HCT116 (cell line): Measurements from ENCODE around the gene NPB. TPM values are rescaled to one million over a fixed set of nuclear protein-coding genes. Genes with fewer than 3 reads are reported as not detected.

Source experiments
- ATAC-seq: fragments of 200-7000 bp; cut with Tn5 transposase; 2 replicates; pipeline ENCODE4 v1.9.1; 2020; ENCODE audit warnings: mild to moderate bottlenecking, moderate library complexity
- BruUV-seq: library from RNA; stranded (reverse); fragments of 400-500 nt; replicated peaks from 2 replicates; lab custom pipeline; 2021; lab: Mats Ljungman, UMichigan
- CTCF ChIA-PET: fragments of 300-600 bp; sonication (Branson Sonifier 250); formaldehyde crosslinking; loops from one replicate; lab custom pipeline; 2021; ENCODE audit warnings: antibody characterized with exemption; lab: Charles Lee
- POLR2A ChIA-PET: fragments of 300-600, 350-600 bp; sonication (Branson Sonifier 250); formaldehyde crosslinking; loops from one replicate; lab custom pipeline; 2021; ENCODE audit warnings: antibody characterized with exemption; lab: Charles Lee
- RAD21 ChIA-PET, 2 experiments: fragments of 300-600 bp; sonication (Branson Sonifier 250); formaldehyde crosslinking; loops; one replicate each; lab custom pipeline; 2023; ENCODE audit warnings: low total read pairs in 2 of 2; ENCODE audit not compliant: uncharacterized antibody in 2 of 2, unreplicated experiment in 2 of 2, low non-redundant PET in 1 of 2; lab: Charles Lee
- DNase-seq: peaks from one replicate; pipeline ENCODE4 v3.0.0-alpha.2; 2010; ENCODE audit warnings: low read depth, low spot score
- H2AFZ ChIP-seq: fragments of 200-600 bp; shearing (Covaris generic), sonication (generic); 2 replicates; pipeline ENCODE4 v1.6.1; 2017; ENCODE audit warnings: low read depth, mixed run types, mixed read lengths, antibody characterized with exemption, low read length; ENCODE audit not compliant: poor library complexity, severe bottlenecking
- H3K27ac ChIP-seq: 2 replicates; pipeline ENCODE4 v1.5.1; 2012; ENCODE audit warnings: low read depth, low read length
- H3K27me3 ChIP-seq: fragments of 200-600 bp; sonication (generic); 2 replicates; pipeline ENCODE4 v1.6.1; 2016; ENCODE audit warnings: mixed run types, low read length, mixed read lengths; ENCODE audit not compliant: insufficient read depth
- H3K36me3 ChIP-seq, 2 experiments: fragments of 200-500 bp in 1 of 2; fragments of 200-600 bp in 1 of 2; sonication (Bioruptor generic) in 1 of 2; sonication (generic) in 1 of 2; 2 replicates each; pipeline versions ENCODE4 v1.5.1 to v1.6.1; 2014 to 2016; ENCODE audit warnings: low read length in 2 of 2, inconsistent platforms in 1 of 2, mixed read lengths in 1 of 2, mixed run types in 1 of 2; ENCODE audit not compliant: insufficient read depth in 2 of 2, control insufficient read depth in 1 of 2
- H3K4me1 ChIP-seq, 2 experiments: fragments of 200-600 bp in 1 of 2; sonication (generic) in 1 of 2; 2 replicates each; pipeline versions ENCODE4 v1.5.1 to v1.6.1; 2012 to 2017; ENCODE audit warnings: low read length in 2 of 2, inconsistent platforms in 1 of 2, mild to moderate bottlenecking in 1 of 2, mixed read lengths in 1 of 2, mixed run types in 1 of 2, moderate library complexity in 1 of 2; ENCODE audit not compliant: insufficient read depth in 2 of 2, control insufficient read depth in 1 of 2
- H3K4me2 ChIP-seq: fragments of 200-600 bp; sonication (generic); 2 replicates; pipeline ENCODE4 v1.6.1; 2017; ENCODE audit warnings: mixed run types, low read length, mixed read lengths
- H3K4me3 ChIP-seq, 2 experiments: fragments of 200-600 bp in 1 of 2; sonication (generic) in 1 of 2; replicated peaks in 1 of 2; 2 replicates each; pipeline ENCODE4 v1.5.1; 2011 to 2016; ENCODE audit warnings: low read length in 2 of 2, control low read depth in 1 of 2, low read depth in 1 of 2, mild to moderate bottlenecking in 1 of 2, mixed read lengths in 1 of 2, mixed run types in 1 of 2
- H3K79me2 ChIP-seq: fragments of 200-600 bp; sonication (generic); 2 replicates; pipeline ENCODE4 v1.6.1; 2017; ENCODE audit warnings: mild to moderate bottlenecking, mixed run types, low read length, moderate library complexity, mixed read lengths; ENCODE audit not compliant: insufficient read depth
- H3K9ac ChIP-seq: fragments of 200-600 bp; sonication (generic); 2 replicates; pipeline ENCODE4 v1.6.1; 2016; ENCODE audit warnings: low read length, mixed read lengths
- H3K9me2 ChIP-seq: fragments of 200-600 bp; sonication (generic), shearing (Covaris generic); 2 replicates; pipeline ENCODE4 v1.6.1; 2017; ENCODE audit warnings: mixed run types, mild to moderate bottlenecking, moderate library complexity; ENCODE audit not compliant: insufficient read depth
- H3K9me3 ChIP-seq, 2 experiments: fragments of 200-500 bp in 1 of 2; fragments of 200-600 bp in 1 of 2; sonication (Bioruptor generic) in 1 of 2; sonication (generic) in 1 of 2; 2 replicates each; pipeline ENCODE4 v1.6.1; 2014 to 2017; ENCODE audit warnings: low read length in 2 of 2, mixed read lengths in 2 of 2, inconsistent platforms in 1 of 2, low read depth in 1 of 2, mild to moderate bottlenecking in 1 of 2, mixed run types in 1 of 2, moderate library complexity in 1 of 2; ENCODE audit not compliant: control insufficient read depth in 1 of 2, insufficient read depth in 1 of 2
- H4K20me1 ChIP-seq: fragments of 200-600 bp; sonication (generic), shearing (Covaris generic); 2 replicates; pipeline ENCODE4 v1.6.1; 2017; ENCODE audit warnings: mixed run types, mild to moderate bottlenecking, moderate library complexity; ENCODE audit not compliant: insufficient read depth
- EGR1 ChIP-seq: IDR thresholded peaks from 2 replicates; pipeline ENCODE4 v1.6.1; 2012; ENCODE audit warnings: low read depth
- EZH2 ChIP-seq: fragments of 200-600 bp; sonication (generic); IDR thresholded peaks from 2 replicates; pipeline ENCODE4 v1.6.1; 2017; ENCODE audit warnings: antibody characterized with exemption, mixed run types
- FOSL1 ChIP-seq: IDR thresholded peaks from 2 replicates; pipeline ENCODE4 v1.6.1; 2012; ENCODE audit warnings: low read depth
- JUND ChIP-seq: IDR thresholded peaks from 2 replicates; pipeline ENCODE4 v1.6.1; 2012
- POLR2AphosphoS5 ChIP-seq: IDR thresholded peaks from 2 replicates; pipeline ENCODE4 v1.6.1; 2011; ENCODE audit warnings: mild to moderate bottlenecking, low read depth, low read length, moderate library complexity
- SIN3A ChIP-seq: IDR thresholded peaks from 2 replicates; pipeline ENCODE4 v1.6.1; 2012; ENCODE audit warnings: low read depth
- SP1 ChIP-seq: IDR thresholded peaks from 2 replicates; pipeline ENCODE4 v1.6.1; 2012; ENCODE audit warnings: low read depth
- SRF ChIP-seq: IDR thresholded peaks from 2 replicates; pipeline ENCODE4 v1.6.1; 2012; ENCODE audit warnings: low read depth
- TCF7L2 ChIP-seq: IDR thresholded peaks from 2 replicates; pipeline ENCODE4 v1.7.0; 2011; ENCODE audit warnings: borderline replicate concordance, inconsistent platforms; ENCODE audit not compliant: insufficient read depth, insufficient read length; ENCODE audit errors: extremely low read depth
- ZBTB33 ChIP-seq: IDR thresholded peaks from 2 replicates; pipeline ENCODE4 v1.6.1; 2011; ENCODE audit warnings: mild to moderate bottlenecking, low read length, moderate library complexity; ENCODE audit not compliant: insufficient replicate concordance; ENCODE audit errors: extremely low read depth
- ZFX ChIP-seq: fragments of 450-650 bp; IDR thresholded peaks from 2 replicates; pipeline ENCODE4 v1.6.1; 2017
- ZNF274 ChIP-seq: fragments of 200-500 bp; sonication (Bioruptor generic); IDR thresholded peaks from 2 replicates; pipeline ENCODE4 v1.6.1; 2014; ENCODE audit warnings: mild to moderate bottlenecking, low read depth, low read length, inconsistent platforms
- intact Hi-C: fragments of 100-400 bp; cut with micrococcal nuclease; formaldehyde crosslinking; loops from 2 replicates; pipeline ENCODE4 v1.10.0; 2022
- total RNA-seq: library from RNA; stranded (reverse); gene quantifications from one replicate; pipeline ENCODE4 v1.2.1, GENCODE V29; 2021; ENCODE audit not compliant: unreplicated experiment
- TF ChIP-seq, protein P1 (sequence below), 3 experiments: fragments of 200-600 bp in 1 of 3; sonication (generic) in 1 of 3; IDR thresholded peaks in 2 of 3; conservative IDR thresholded peaks in 1 of 3; 2 replicates each; pipeline ENCODE4 v1.5.1; 2012 to 2017; ENCODE audit warnings: low read depth in 2 of 3, low read length in 2 of 3, antibody characterized with exemption in 1 of 3, borderline replicate concordance in 1 of 3, control low read depth in 1 of 3, mild to moderate bottlenecking in 1 of 3, mixed read lengths in 1 of 3, mixed run types in 1 of 3, moderate library complexity in 1 of 3; ENCODE audit not compliant: insufficient read depth in 1 of 3
- TF ChIP-seq, protein P2 (sequence below): IDR thresholded peaks from 2 replicates; pipeline ENCODE4 v1.6.1; 2012

Gene NPB
- total RNA-seq, 1 experiment from 2014 or later: 1.2 TPM

- H3K9ac ChIP-seq: no peak overlapping the region
- ATAC-seq (peak; percentile 23), DNase-seq (no peak)
- TF ChIP-seq SRF: no peak
- no peak for TF ChIP-seq EZH2
- no peak for TF ChIP-seq POLR2AphosphoS5
- TF ChIP-seq TCF7L2: no peak
- no peak for TF ChIP-seq JUND
- TF ChIP-seq SP1: no peak
- TF ChIP-seq, protein P1, sequence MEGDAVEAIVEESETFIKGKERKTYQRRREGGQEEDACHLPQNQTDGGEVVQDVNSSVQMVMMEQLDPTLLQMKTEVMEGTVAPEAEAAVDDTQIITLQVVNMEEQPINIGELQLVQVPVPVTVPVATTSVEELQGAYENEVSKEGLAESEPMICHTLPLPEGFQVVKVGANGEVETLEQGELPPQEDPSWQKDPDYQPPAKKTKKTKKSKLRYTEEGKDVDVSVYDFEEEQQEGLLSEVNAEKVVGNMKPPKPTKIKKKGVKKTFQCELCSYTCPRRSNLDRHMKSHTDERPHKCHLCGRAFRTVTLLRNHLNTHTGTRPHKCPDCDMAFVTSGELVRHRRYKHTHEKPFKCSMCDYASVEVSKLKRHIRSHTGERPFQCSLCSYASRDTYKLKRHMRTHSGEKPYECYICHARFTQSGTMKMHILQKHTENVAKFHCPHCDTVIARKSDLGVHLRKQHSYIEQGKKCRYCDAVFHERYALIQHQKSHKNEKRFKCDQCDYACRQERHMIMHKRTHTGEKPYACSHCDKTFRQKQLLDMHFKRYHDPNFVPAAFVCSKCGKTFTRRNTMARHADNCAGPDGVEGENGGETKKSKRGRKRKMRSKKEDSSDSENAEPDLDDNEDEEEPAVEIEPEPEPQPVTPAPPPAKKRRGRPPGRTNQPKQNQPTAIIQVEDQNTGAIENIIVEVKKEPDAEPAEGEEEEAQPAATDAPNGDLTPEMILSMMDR (IDR thresholded peaks at IDR 0.05 in 2 of 3, conservative IDR thresholded peaks at IDR 0.05 in 1 of 3; ENCODE audit: borderline replicate concordance in 1 of 3, insufficient read depth in 1 of 3, low read depth in 2 of 3, low read length in 2 of 3): no peak
- TF ChIP-seq SIN3A: no peak
- TF ChIP-seq ZNF274: no peak
- no peak for TF ChIP-seq EGR1
- TF ChIP-seq FOSL1: no peak
- no peak for TF ChIP-seq ZFX
- no peak for TF ChIP-seq ZBTB33
- TF ChIP-seq, protein P2, sequence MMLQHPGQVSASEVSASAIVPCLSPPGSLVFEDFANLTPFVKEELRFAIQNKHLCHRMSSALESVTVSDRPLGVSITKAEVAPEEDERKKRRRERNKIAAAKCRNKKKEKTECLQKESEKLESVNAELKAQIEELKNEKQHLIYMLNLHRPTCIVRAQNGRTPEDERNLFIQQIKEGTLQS: no peak
- H3K9me3 ChIP-seq: no peaks in the 10 kb centered on the region
- no peak overlapping the region for H3K4me3 ChIP-seq
- ChIA-PET CTCF (no interaction called here), POLR2A (interaction anchor here (0.9 to 1.3 kb wide), 3 partner anchors 12 to 17 kb away, joined by 3 read pairs; no protein-coding TSS in a partner anchor), RAD21 (no interaction called here)
- no TSS peak for BruUV-seq
- H4K20me1 ChIP-seq: peaks cover 7% of the 10 kb centered on the region; the same call in 1 of the 2 replicates
- no peak overlapping the region for H2AFZ ChIP-seq
- no peak overlapping the region for H3K4me2 ChIP-seq
- peak overlapping the region; percentile 16; the same call in 1 of the 2 replicates for H3K27ac ChIP-seq
- H3K79me2 ChIP-seq: peaks cover 88% of the 10 kb centered on the region
- H3K9me2 ChIP-seq: no peaks in the 10 kb centered on the region
- peaks cover 38 to 88% of the 10 kb centered on the region in 2 experiments for H3K36me3 ChIP-seq
- intact Hi-C loops: no loop called here
- no peaks in the 10 kb centered on the region for H3K27me3 ChIP-seq
- peaks cover 2 to 17% of the 10 kb centered on the region in 2 experiments for H3K4me1 ChIP-seq
Measured at GRCh38 chr17:81884520-81884919, 17.5 kb upstream of the NPB start.
